IMR-90 (cell line): ENCODE measurements around the gene TMTC1. TPM values are rescaled to one million over a fixed set of nuclear protein-coding genes. Genes with fewer than 3 reads are reported as not detected.

ENCODE experiments used
- ATAC-seq: fragments of 200-7000 bp; cut with Tn5 transposase; 2 replicates; pipeline ENCODE4 v1.9.1; 2020; ENCODE audit warnings: low read depth, mild to moderate bottlenecking, moderate library complexity
- BruUV-seq: library from RNA; stranded (reverse); fragments of 400-500 nt; replicated peaks from 2 replicates; lab custom pipeline; 2021; lab: Mats Ljungman, UMichigan
- CTCF ChIA-PET: fragments of 300-600 bp; formaldehyde crosslinking; extraction: SDS; loops from one replicate; lab custom pipeline; 2021; ENCODE audit warnings: antibody characterized with exemption; lab: Yijun Ruan, JAX
- POLR2A ChIA-PET: fragments of 300-600 bp; sonication (Branson Sonifier 250); formaldehyde crosslinking; loops from one replicate; lab custom pipeline; 2022; ENCODE audit warnings: antibody characterized with exemption; ENCODE audit not compliant: unreplicated experiment; lab: Charles Lee
- DNase-seq: peaks from one replicate; pipeline ENCODE4 v3.0.0; 2013
- H2AFZ ChIP-seq: replicated peaks from 2 replicates; pipeline ENCODE3; 2013; ENCODE audit warnings: low read length, mild to moderate bottlenecking; ENCODE audit not compliant: poor library complexity
- H2AK5ac ChIP-seq: 2 replicates; pipeline ENCODE4 v1.6.1; 2013; ENCODE audit warnings: low read depth, low read length, inconsistent platforms
- H2AK9ac ChIP-seq: replicated peaks from 2 replicates; pipeline ENCODE3; 2013; ENCODE audit warnings: mild to moderate bottlenecking, low read depth, low read length, moderate library complexity; ENCODE audit not compliant: poor library complexity
- H2BK120ac ChIP-seq: 2 replicates; pipeline ENCODE4 v1.6.1; 2013; ENCODE audit warnings: low read depth, low read length, inconsistent platforms
- H2BK15ac ChIP-seq: 3 replicates; pipeline ENCODE4 v1.6.1; 2013; ENCODE audit warnings: low read depth, low read length, inconsistent platforms
- H2BK20ac ChIP-seq: 2 replicates; pipeline ENCODE4 v1.6.1; 2013; ENCODE audit warnings: low read depth, mild to moderate bottlenecking, inconsistent platforms, low read length, moderate library complexity
- H2BK5ac ChIP-seq: 2 replicates; pipeline ENCODE4 v1.6.1; 2013; ENCODE audit warnings: mild to moderate bottlenecking, low read depth, low read length, inconsistent platforms; ENCODE audit not compliant: poor library complexity, severe bottlenecking
- H3K14ac ChIP-seq: replicated peaks from 2 replicates; pipeline ENCODE4 v1.6.1; 2013; ENCODE audit warnings: low read depth, low read length, inconsistent platforms
- H3K18ac ChIP-seq: 2 replicates; pipeline ENCODE4 v1.6.1; 2013; ENCODE audit warnings: low read depth, low read length, control low read depth
- H3K23ac ChIP-seq: 2 replicates; pipeline ENCODE4 v1.6.1; 2013; ENCODE audit warnings: low read depth, low read length, inconsistent platforms
- H3K27ac ChIP-seq: 2 replicates; pipeline ENCODE4 v1.5.1; 2013; ENCODE audit warnings: mild to moderate bottlenecking, control low read depth, low read length; ENCODE audit not compliant: insufficient read depth
- H3K27me3 ChIP-seq: 2 replicates; pipeline ENCODE4 v1.6.1; 2013; ENCODE audit warnings: low read length; ENCODE audit not compliant: control insufficient read depth, insufficient read depth
- H3K36me3 ChIP-seq: 2 replicates; pipeline ENCODE4 v1.6.1; 2013; ENCODE audit warnings: low read length, mixed read lengths; ENCODE audit not compliant: control insufficient read depth, insufficient read depth
- H3K4ac ChIP-seq: 2 replicates; pipeline ENCODE4 v1.6.1; 2013; ENCODE audit warnings: low read depth, low read length, inconsistent platforms
- H3K4me1 ChIP-seq: 2 replicates; pipeline ENCODE4 v1.6.1; 2013; ENCODE audit warnings: low read length, mixed read lengths; ENCODE audit not compliant: control insufficient read depth, insufficient read depth
- H3K4me2 ChIP-seq: 2 replicates; pipeline ENCODE4 v1.6.1; 2013; ENCODE audit warnings: low read depth, mild to moderate bottlenecking, control low read depth, low read length, moderate library complexity
- H3K4me3 ChIP-seq: 2 replicates; pipeline ENCODE4 v1.5.1; 2013; ENCODE audit warnings: low read depth, mild to moderate bottlenecking, control low read depth, low read length, moderate library complexity; ENCODE audit not compliant: insufficient read depth
- H3K56ac ChIP-seq: 2 replicates; pipeline ENCODE4 v1.6.1; 2013; ENCODE audit warnings: low read length, inconsistent platforms; ENCODE audit not compliant: insufficient read depth; ENCODE audit errors: extremely low read depth
- H3K79me1 ChIP-seq, 2 experiments: 2 replicates each; pipeline ENCODE4 v1.6.1; 2013; ENCODE audit warnings: low read length in 2 of 2, inconsistent platforms in 1 of 2, low read depth in 1 of 2
- H3K9ac ChIP-seq: 2 replicates; pipeline ENCODE4 v1.6.1; 2013; ENCODE audit warnings: low read depth, low read length, control low read depth
- H3K9me1 ChIP-seq: 2 replicates; pipeline ENCODE4 v1.6.1; 2013; ENCODE audit warnings: low read length, inconsistent platforms; ENCODE audit not compliant: insufficient read depth
- H3K9me3 ChIP-seq: 2 replicates; pipeline ENCODE4 v1.6.1; 2013; ENCODE audit warnings: low read length; ENCODE audit not compliant: control insufficient read depth, insufficient read depth
- H4K20me1 ChIP-seq: 2 replicates; pipeline ENCODE4 v1.6.1; 2013; ENCODE audit warnings: low read length, inconsistent platforms; ENCODE audit not compliant: insufficient read depth
- H4K5ac ChIP-seq: 2 replicates; pipeline ENCODE4 v1.6.1; 2013; ENCODE audit warnings: mild to moderate bottlenecking, low read depth, low read length, control low read depth
- H4K8ac ChIP-seq, 2 experiments: 2 replicates each; pipeline ENCODE4 v1.6.1; 2013; ENCODE audit warnings: low read depth in 2 of 2, low read length in 2 of 2, control low read depth in 1 of 2, inconsistent platforms in 1 of 2
- H4K91ac ChIP-seq: 2 replicates; pipeline ENCODE4 v1.6.1; 2013; ENCODE audit warnings: low read depth, low read length, inconsistent platforms; ENCODE audit not compliant: insufficient read depth
- BHLHE40 ChIP-seq: fragments of 150-350 bp; IDR thresholded peaks from 2 replicates; pipeline ENCODE4 v1.6.1; 2016; ENCODE audit warnings: mild to moderate bottlenecking, low read depth, low read length
- CTCF ChIP-seq: conservative IDR thresholded peaks from 2 replicates; pipeline ENCODE4 v1.5.1; 2012; ENCODE audit warnings: mild to moderate bottlenecking, low read depth, low read length, improper control_type of control experiment
- FOS ChIP-seq: fragments of 150-350 bp; IDR thresholded peaks from 2 replicates; pipeline ENCODE4 v1.6.1; 2016; ENCODE audit warnings: low read depth, low read length
- MAFK ChIP-seq: IDR thresholded peaks from 2 replicates; pipeline ENCODE4 v1.6.1; 2012; ENCODE audit warnings: low read depth, low read length, improper control_type of control experiment
- MAZ ChIP-seq: IDR thresholded peaks from 2 replicates; pipeline ENCODE4 v1.6.1; 2012; ENCODE audit warnings: low read depth, mild to moderate bottlenecking, low read length, improper control_type of control experiment, moderate library complexity, borderline replicate concordance
- POLR2A ChIP-seq: IDR thresholded peaks from 2 replicates; pipeline ENCODE4 v1.6.1; 2012; ENCODE audit warnings: mild to moderate bottlenecking, low read depth, low read length
- RAD21 ChIP-seq: IDR thresholded peaks from 2 replicates; pipeline ENCODE4 v1.6.1; 2012; ENCODE audit warnings: low read length, improper control_type of control experiment
- RCOR1 ChIP-seq: IDR thresholded peaks from 2 replicates; pipeline ENCODE4 v1.6.1; 2012; ENCODE audit warnings: mild to moderate bottlenecking, low read length, improper control_type of control experiment; ENCODE audit not compliant: insufficient replicate concordance
- SMC3 ChIP-seq: fragments of 150-350 bp; IDR thresholded peaks from 2 replicates; pipeline ENCODE4 v1.6.1; 2016; ENCODE audit warnings: low read depth, mild to moderate bottlenecking, antibody characterized with exemption, low read length, moderate library complexity
- USF2 ChIP-seq: fragments of 150-350 bp; IDR thresholded peaks from 2 replicates; pipeline ENCODE4 v1.6.1; 2017; ENCODE audit warnings: mild to moderate bottlenecking, antibody characterized with exemption, low read length, low read depth
- WGBS, 2 experiments: methylation state at CpG; one replicate each; pipeline versions ENCODE4 v1.1.5 to v1.1.7; 2013; ENCODE audit warnings: missing lambda C conversion rate in 2 of 2; ENCODE audit not compliant: insufficient read length in 1 of 2; ENCODE audit errors: extremely low coverage in 2 of 2; 5-methylcytosine and 5-hydroxymethylcytosine counted together
- dilution Hi-C: fragments of 300-500 bp; cut with HindIII; formaldehyde crosslinking; loops from one replicate; pipeline ENCODE4 v1.14.3; 2018; ENCODE audit warnings: low sequenced_read_pairs; ENCODE audit not compliant: unreplicated experiment
- in situ Hi-C: fragments of 300-500 bp; cut with MboI; formaldehyde crosslinking; loops from 3 replicates; pipeline ENCODE4 v1.14.3; 2019; ENCODE audit warnings: low sequenced_read_pairs, inconsistent platforms, mixed read lengths
- intact Hi-C: fragments of 100-400 bp; cut with micrococcal nuclease; formaldehyde crosslinking; loops from 2 replicates; pipeline ENCODE4 v1.10.0; 2022
- polyA plus RNA-seq, 3 experiments: library from polyadenylated mRNA; depleted of rRNA; stranded (reverse); fragments of >200 nt; gene quantifications; 2 replicates each; pipeline ENCODE4 v1.2.3, GENCODE V29; 2012; ENCODE audit warnings: low replicate concordance in 1 of 3
- total RNA-seq: library from RNA; depleted of rRNA; stranded (reverse); fragments of >200 nt; gene quantifications from 2 replicates; pipeline ENCODE4 v1.2.3, GENCODE V29; 2012

The TMTC1 gene
- total and polyA plus RNA-seq, 2 of the 4 experiments (the other 2 are of a cell fraction): 12.5 to 36.4 TPM

GRCh38 chr12:29662734-29663323, 120.9 kb downstream of the TMTC1 start:
- no peak overlapping the region for H2AK5ac ChIP-seq
- in situ Hi-C loops: no loop called here
- H4K20me1 ChIP-seq: no peaks in the 10 kb centered on the region
- H2BK5ac ChIP-seq: no peak overlapping the region
- H3K14ac ChIP-seq: no peak overlapping the region
- intact Hi-C loops: no loop called here
- H3K4me3 ChIP-seq: no peak overlapping the region
- ATAC-seq (no peak), DNase-seq (no peak)
- no peak overlapping the region for H2BK15ac ChIP-seq
- H2BK20ac ChIP-seq: no peak overlapping the region
- no TSS peak for BruUV-seq
- no peak overlapping the region for H4K8ac ChIP-seq
- TF ChIP-seq MAFK (no peak), RAD21 (no peak), MAZ (no peak), RCOR1 (no peak), SMC3 (no peak), CTCF (no peak), POLR2A (no peak), FOS (no peak), USF2 (no peak), BHLHE40 (no peak)
- H3K18ac ChIP-seq: no peak overlapping the region
- no peaks in the 10 kb centered on the region; a peak in 2 of 4 replicates for H3K79me1 ChIP-seq
- no peak overlapping the region for H3K56ac ChIP-seq
- H3K9me1 ChIP-seq: no peaks in the 10 kb centered on the region
- CTCF ChIA-PET: no interaction called here
- no peak overlapping the region for H3K9ac ChIP-seq
- no peak overlapping the region for H3K4ac ChIP-seq
- no peak overlapping the region for H3K27ac ChIP-seq
- no peak overlapping the region for H2AFZ ChIP-seq
- peaks cover 10% of the 10 kb centered on the region; the same call in 1 of the 2 replicates for H3K36me3 ChIP-seq
- H2BK120ac ChIP-seq: no peak overlapping the region
- H4K5ac ChIP-seq: no peak overlapping the region
- POLR2A ChIA-PET: no interaction called here
- H3K4me1 ChIP-seq: no peaks in the 10 kb centered on the region
- H4K91ac ChIP-seq: no peak overlapping the region
- no peak overlapping the region for H2AK9ac ChIP-seq
- no peaks in the 10 kb centered on the region for H3K27me3 ChIP-seq
- WGBS, 2 experiments: no CpG with 5 or more reads among the region's 9 CpGs
- no peak overlapping the region for H3K4me2 ChIP-seq
- no peak overlapping the region for H3K23ac ChIP-seq
- dilution Hi-C loops: no loop called here
- no peaks in the 10 kb centered on the region for H3K9me3 ChIP-seq
